A673 (cell line): Measurements from ENCODE around the gene PARVA. TPM values are rescaled to one million over a fixed set of nuclear protein-coding genes. Genes with fewer than 3 reads are reported as not detected.

ENCODE experiments used
- BruUV-seq: library from RNA; stranded (reverse); fragments of 400-500 nt; replicated peaks from 2 replicates; lab custom pipeline; 2021; lab: Mats Ljungman, UMichigan
- CTCF ChIA-PET: fragments of 300-600 bp; sonication (Branson Sonifier 250); formaldehyde crosslinking; loops from one replicate; lab custom pipeline; 2022; ENCODE audit warnings: antibody characterized with exemption; lab: Charles Lee
- POLR2A ChIA-PET: fragments of 300-600 bp; sonication (Branson Sonifier 250); formaldehyde crosslinking; loops from one replicate; lab custom pipeline; 2022; ENCODE audit warnings: antibody characterized with exemption; ENCODE audit not compliant: low non-redundant PET; lab: Charles Lee
- DNase-seq: peaks from one replicate; pipeline ENCODE4 v3.0.0-alpha.2; 2015; ENCODE audit warnings: low spot score
- H3K27ac ChIP-seq: fragments of 200-600 bp; sonication (generic); 2 replicates; pipeline ENCODE4 v1.5.1; 2016; ENCODE audit warnings: mixed run types, low read depth, mild to moderate bottlenecking, mixed read lengths, antibody characterized with exemption, low read length; ENCODE audit not compliant: poor library complexity, severe bottlenecking
- H3K27me3 ChIP-seq: fragments of 200-600 bp; sonication (generic); replicated peaks from 2 replicates; pipeline ENCODE4 v1.6.1; 2017; ENCODE audit warnings: mixed run types, low read depth, mild to moderate bottlenecking, mixed read lengths, antibody characterized with exemption, low read length; ENCODE audit not compliant: insufficient read depth, poor library complexity
- H3K36me3 ChIP-seq: fragments of 200-600 bp; sonication (generic); 2 replicates; pipeline ENCODE4 v1.6.1; 2016; ENCODE audit warnings: mixed run types, mild to moderate bottlenecking, mixed read lengths, antibody characterized with exemption, low read length; ENCODE audit not compliant: insufficient read depth, poor library complexity, severe bottlenecking
- H3K4me1 ChIP-seq: fragments of 200-600 bp; sonication (generic); 2 replicates; pipeline ENCODE4 v1.6.1; 2017; ENCODE audit warnings: mixed run types, mild to moderate bottlenecking, mixed read lengths, antibody characterized with exemption, low read length; ENCODE audit not compliant: insufficient read depth, poor library complexity, severe bottlenecking
- H3K4me3 ChIP-seq: fragments of 200-600 bp; sonication (generic); 2 replicates; pipeline ENCODE4 v1.5.1; 2016; ENCODE audit warnings: low read depth, mixed run types, mild to moderate bottlenecking, mixed read lengths, low read length; ENCODE audit not compliant: poor library complexity, severe bottlenecking
- H3K9me3 ChIP-seq: fragments of 200-600 bp; sonication (generic); 2 replicates; pipeline ENCODE4 v1.6.1; 2016; ENCODE audit warnings: mixed run types, low read depth, mild to moderate bottlenecking, mixed read lengths, antibody characterized with exemption, low read length; ENCODE audit not compliant: poor library complexity, severe bottlenecking
- EZH2 ChIP-seq: fragments of 200-600 bp; sonication (generic); IDR thresholded peaks from 2 replicates; pipeline ENCODE4 v1.6.1; 2017; ENCODE audit warnings: borderline replicate concordance, low read depth, mild to moderate bottlenecking, mixed read lengths, antibody characterized with exemption, low read length; ENCODE audit not compliant: poor library complexity, severe bottlenecking
- intact Hi-C: fragments of 100-400 bp; cut with micrococcal nuclease; formaldehyde crosslinking; loops from one replicate; pipeline ENCODE4 v1.10.0; 2022; ENCODE audit not compliant: unreplicated experiment
- total RNA-seq: library from RNA; stranded (reverse); gene quantifications from 2 replicates; pipeline ENCODE4 v1.2.3, GENCODE V29; 2021
- TF ChIP-seq, protein P1 (sequence below): fragments of 300-800, 200-600 bp; sonication (generic); conservative IDR thresholded peaks from 2 replicates; pipeline ENCODE4 v1.5.1; 2017; ENCODE audit warnings: low read depth, mild to moderate bottlenecking, antibody characterized with exemption, low read length, moderate library complexity, mixed read lengths

PARVA gene
- total RNA-seq, 1 experiment from 2014 or later = 15.2 TPM

DNA sequence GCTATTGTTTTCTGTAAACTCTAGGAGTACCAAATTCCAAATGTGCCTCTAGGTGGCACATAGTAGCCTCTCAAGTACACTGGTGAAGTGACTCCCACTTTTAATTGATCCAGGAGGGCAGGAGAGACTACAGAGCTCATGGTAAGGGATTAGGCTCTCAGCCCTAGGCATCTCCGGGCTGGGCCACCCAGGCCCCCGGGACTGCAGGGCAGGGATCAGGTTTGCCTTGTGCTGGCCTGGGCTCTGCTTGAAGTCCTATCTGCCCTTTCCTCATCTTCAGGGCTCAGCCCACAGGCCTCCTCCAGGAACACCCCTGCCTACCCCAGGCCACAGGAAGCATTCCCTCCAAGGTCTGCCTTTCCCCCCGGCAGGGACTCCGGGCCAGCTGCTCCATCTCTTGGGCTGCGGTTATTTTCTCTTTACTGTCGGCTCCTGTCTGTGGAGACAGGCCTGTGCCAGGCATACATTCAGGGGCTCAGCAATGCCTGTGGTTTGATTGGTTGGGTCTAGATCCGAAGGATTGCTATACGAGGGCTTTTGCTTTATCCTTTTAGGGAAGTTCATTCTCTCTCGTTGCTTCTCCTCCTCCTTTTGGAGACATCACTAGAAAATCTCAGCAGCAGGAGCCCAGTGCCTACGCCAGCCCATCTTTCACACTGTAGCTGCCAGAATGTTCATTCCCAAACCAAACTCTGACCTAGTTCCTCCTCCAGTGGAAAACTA lies 32.8 kb downstream of the PARVA start:
- Histone ChIP-seq H3K4me1 (peaks cover 38% of the 10 kb centered on the region), H3K4me3 (no peak overlapping the region), H3K9me3 (no peaks in the 10 kb centered on the region), H3K36me3 (no peaks in the 10 kb centered on the region), H3K27ac (no peak overlapping the region), H3K27me3 (no peaks in the 10 kb centered on the region)
- no peak for TF ChIP-seq EZH2
- TF ChIP-seq, protein P1, sequence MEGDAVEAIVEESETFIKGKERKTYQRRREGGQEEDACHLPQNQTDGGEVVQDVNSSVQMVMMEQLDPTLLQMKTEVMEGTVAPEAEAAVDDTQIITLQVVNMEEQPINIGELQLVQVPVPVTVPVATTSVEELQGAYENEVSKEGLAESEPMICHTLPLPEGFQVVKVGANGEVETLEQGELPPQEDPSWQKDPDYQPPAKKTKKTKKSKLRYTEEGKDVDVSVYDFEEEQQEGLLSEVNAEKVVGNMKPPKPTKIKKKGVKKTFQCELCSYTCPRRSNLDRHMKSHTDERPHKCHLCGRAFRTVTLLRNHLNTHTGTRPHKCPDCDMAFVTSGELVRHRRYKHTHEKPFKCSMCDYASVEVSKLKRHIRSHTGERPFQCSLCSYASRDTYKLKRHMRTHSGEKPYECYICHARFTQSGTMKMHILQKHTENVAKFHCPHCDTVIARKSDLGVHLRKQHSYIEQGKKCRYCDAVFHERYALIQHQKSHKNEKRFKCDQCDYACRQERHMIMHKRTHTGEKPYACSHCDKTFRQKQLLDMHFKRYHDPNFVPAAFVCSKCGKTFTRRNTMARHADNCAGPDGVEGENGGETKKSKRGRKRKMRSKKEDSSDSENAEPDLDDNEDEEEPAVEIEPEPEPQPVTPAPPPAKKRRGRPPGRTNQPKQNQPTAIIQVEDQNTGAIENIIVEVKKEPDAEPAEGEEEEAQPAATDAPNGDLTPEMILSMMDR = peak; percentile 41
- ChIA-PET CTCF (interaction anchor here (0.8 to 1.0 kb wide), 2 partner anchors 121 to 479 kb away, joined by 3 read pairs; no protein-coding TSS in a partner anchor), POLR2A (no interaction called here)
- intact Hi-C loops = loop anchor here (10.0 kb wide), 2 partner anchors 185 to 265 kb away; partner anchors contain the start of gene TEAD1
- BruUV-seq = no TSS peak
- DNase-seq = peak; percentile 69

GRCh38 chr11:12411393-12411792 lies 34.0 kb downstream of the PARVA start:
- Histone ChIP-seq H3K4me1 (peaks cover 47% of the 10 kb centered on the region), H3K4me3 (no peak overlapping the region), H3K27me3 (no peaks in the 10 kb centered on the region), H3K9me3 (no peaks in the 10 kb centered on the region), H3K36me3 (no peaks in the 10 kb centered on the region), H3K27ac (peak overlapping the region; percentile 73)
- intact Hi-C loops = loop anchor here (10.0 kb wide), 2 partner anchors 183 to 263 kb away; partner anchors contain the start of gene TEAD1
- ChIA-PET CTCF (no interaction called here), POLR2A (no interaction called here)
- TF ChIP-seq, protein P1 = no peak
- TF ChIP-seq EZH2 = no peak
- no peak for DNase-seq
- BruUV-seq = no TSS peak

DNA sequence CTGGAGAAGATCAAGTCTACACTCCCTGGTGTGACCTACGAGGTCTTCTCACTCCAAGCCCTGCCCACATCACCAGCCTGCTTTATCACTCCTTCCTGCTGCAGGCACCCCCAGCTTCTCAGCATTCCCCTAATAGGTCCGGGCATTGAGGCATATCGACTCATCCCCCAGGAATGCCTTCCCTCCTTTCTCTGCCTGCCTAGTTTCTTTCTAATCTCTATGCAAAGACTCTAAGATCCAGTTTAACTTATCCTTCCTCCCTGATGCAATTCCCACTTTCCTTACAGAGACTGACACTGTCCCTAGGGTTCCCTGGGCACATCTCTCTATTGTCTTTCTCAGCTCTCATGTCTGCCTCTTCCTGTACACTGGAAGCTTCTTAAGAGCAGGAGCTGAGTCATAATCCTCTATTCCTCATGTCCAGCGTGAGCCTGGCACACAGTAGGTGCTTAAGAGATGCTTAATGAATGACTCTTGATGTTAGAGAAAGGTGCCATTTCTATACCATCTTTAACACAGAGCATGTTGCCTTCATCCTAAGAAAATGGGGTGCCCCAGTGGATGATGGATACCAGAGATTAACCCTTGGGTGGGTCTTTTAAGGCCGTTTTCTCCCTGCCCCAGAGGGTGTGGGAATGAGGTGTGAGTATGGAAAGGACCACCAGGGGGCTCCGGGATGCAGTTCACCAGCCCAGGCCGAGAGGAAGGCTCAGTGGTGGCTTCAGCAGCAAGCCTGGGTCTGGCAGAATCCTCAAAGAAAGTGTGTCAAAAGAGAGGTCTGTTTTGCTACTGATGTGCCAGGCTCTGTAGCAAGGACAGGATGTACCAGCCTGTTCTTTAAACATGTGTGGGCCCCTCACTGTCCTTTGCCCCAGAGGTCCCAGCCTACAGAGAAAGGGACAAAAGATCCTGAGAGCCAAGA lies 34.7 kb downstream of the PARVA start:
- Histone ChIP-seq H3K4me1 (peaks cover 49% of the 10 kb centered on the region), H3K36me3 (no peaks in the 10 kb centered on the region), H3K9me3 (no peaks in the 10 kb centered on the region), H3K27me3 (no peaks in the 10 kb centered on the region), H3K27ac (peak overlapping the region; percentile 73), H3K4me3 (no peak overlapping the region)
- BruUV-seq = no TSS peak
- TF ChIP-seq, protein P1 = peak; percentile 79
- TF ChIP-seq EZH2 = no peak
- ChIA-PET CTCF (no interaction called here), POLR2A (no interaction called here)
- intact Hi-C loops = loop anchor here (2.0 to 10.0 kb wide), 3 partner anchors 183 to 483 kb away; partner anchors contain the start of gene TEAD1
- peak; percentile 89 for DNase-seq
